HG03025 (cell line): ENCODE measurements around the gene STON1.
"Not testable (repeated sequence)": the region's sequence is repeated elsewhere in the genome, so short reads cannot be mapped to it uniquely, and the experiment has no call there.

ENCODE experiments used
- ATAC-seq: cut with Tn5 transposase; IDR thresholded peaks from one replicate; pipeline ENCODE4 v1.9.1; 2021; ENCODE audit warnings: mild to moderate bottlenecking, moderate library complexity; ENCODE audit not compliant: unreplicated experiment, low FRiP score

The STON1 gene

DNA sequence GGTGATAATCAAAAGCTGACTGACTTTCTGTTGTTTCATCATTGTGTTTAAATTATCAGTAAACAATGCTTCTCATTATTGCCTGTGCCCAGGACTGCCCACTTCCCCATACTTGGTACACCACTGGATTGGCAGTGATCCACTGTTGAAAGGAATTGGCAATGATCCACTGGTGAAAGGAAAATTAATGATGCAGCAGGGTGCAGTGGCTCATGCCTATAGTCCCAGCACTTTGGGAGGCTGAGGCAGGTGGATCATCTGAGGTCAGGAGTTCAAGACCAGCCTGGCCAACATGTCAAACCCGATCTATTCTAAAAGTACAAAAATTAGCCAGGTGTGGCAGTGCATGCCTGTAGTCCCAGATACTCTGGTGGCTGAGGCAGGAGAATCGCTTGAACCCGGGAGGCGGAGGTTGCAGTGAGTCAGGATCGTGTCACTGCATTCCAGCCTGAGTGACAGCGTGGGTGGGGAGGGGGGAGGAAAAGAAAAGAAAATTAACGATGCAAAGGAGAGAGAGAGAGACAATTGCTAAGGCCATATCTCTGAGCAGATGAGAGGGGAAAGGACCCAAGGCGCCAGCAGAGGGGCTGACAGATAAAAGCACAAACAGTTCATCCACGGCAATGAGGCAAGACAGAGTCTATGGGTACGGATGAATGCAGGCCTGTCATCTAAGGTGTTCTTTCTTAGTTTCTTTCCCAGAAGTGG lies 77.5 kb downstream of the STON1 start:
- ATAC-seq = no peak

- no peak for ATAC-seq
Observed at GRCh38 chr2:48613211-48613610, 83.3 kb downstream of the STON1 start.

DNA sequence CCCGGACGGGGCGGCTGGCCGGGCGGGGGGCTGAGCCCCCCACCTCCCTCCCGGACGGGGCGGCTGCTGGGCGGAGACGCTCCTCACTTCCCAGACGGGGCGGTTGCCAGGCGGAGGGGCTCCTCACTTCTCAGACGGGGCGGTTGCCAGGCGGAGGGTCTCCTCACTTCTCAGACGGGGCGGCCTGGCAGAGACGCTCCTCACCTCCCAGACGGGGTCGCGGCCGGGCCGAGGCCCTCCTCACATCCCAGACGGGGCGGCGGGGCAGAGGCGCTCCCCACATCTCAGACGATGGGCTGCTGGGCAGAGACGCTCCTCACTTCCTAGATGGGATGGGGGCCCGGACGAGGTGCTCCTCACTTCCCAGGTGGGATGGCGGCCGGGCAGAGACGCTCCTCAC lies 84.6 kb downstream of the STON1 start:
- ATAC-seq = not testable (repeated sequence)

DNA sequence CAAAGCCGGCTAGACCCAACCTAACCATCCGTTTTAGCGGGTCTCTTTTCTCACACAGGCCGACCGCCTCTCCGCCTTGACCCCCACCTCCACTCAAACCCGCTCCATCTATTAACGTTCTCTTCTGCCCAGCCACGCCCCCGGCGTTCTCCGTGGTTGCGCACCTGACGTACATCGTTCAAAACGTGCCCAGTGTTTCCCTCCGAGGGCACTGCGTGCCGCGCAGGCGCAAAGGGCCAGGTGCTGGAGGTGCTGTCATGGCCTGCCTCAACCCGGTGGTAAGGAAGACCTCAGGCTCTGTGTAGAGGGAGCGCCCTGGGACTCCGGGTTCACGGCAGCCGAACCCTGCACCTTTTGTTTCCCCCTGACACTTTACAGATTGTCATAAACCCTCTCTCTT lies 87.7 kb downstream of the STON1 start, which contains the start of gene GTF2A1L:
Gene GTF2A1L, plus strand, starts transcription at position 239 of the 400 bp plus-strand sequence. Its CDS starts 19 bp downstream, at position 258.
- ATAC-seq = no peak

- ATAC-seq = no peak
Observed at GRCh38 chr2:48619526-48619925, 89.6 kb downstream of the STON1 start.

GRCh38 chr2:48620604-48621003 lies 90.7 kb downstream of the STON1 start:
- no peak for ATAC-seq

DNA sequence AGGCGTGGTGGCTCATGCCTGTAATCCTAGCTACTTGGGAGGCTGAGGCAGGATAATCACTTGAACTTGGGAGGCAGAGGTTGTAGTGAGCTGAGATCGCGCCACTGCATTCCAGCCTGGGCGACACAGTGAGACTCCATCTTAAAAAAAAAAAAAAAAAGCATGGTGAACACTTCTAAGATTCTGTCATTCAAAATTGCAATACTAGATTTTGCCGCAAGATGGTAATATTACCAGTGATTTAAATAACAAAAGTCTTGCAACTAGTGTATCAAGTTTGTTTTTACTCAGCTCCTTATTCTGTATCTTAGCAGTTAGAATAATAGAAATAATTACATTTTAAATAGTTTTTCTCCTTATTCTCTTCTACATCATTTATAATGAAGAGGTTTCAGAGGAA lies 92.7 kb downstream of the STON1 start:
- ATAC-seq = not testable (repeated sequence)

DNA sequence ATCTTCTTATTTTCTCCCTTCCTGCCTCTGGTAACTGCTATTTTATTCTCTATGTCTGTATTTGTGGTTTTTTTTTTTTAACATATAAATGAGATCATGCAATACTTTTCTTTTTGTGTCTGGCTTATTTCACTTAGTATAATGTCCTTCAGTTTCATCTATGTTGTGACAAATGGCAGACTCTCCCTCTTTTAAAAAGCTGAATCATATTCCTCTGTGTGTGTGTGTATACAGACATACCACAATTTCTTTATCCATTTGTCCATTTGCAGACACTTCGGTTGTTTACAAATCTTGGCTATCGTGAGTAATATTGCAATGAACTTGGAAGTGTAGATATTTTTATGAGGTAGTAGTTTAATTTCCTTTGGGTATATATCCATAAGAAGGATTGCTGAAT lies 94.7 kb downstream of the STON1 start:
- no peak for ATAC-seq

DNA sequence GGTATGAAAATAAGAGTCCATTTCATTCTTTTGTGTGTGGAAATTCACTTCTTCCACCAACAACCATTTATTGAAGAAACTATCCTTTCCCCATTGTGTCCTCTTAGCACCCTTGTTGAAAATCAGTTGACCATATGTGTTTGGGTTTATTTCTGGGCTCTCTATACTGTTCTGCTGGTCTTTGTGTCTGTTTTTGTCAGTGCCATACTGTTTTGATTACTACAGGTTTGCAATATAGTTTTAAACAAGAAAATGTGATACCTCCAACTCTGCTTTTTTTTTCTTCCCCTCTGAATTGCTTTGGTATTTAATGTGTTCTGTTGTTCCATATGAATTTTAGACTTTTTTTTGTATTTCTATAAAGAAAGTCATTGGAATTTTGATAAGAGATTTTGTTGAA lies 96.1 kb downstream of the STON1 start:
- ATAC-seq = no peak

DNA sequence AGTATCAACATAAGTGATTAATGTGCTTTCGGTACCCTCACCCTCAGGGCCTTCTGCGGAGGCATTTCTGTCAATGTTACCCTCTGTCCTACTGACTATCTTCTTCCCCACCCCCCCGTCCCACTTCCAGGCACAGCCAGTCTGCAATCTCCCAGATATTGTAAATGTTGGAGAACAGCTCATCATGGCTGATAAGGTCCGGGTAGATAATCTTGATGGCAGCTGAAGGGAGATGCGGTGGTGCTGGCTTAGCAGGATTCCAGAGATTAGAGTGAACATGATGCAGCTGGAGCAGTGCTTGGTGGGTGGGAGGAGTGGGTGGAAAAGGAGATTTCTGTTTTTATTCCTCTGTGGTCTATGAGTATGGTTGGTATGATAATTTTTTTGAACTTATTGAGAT lies 103.2 kb downstream of the STON1 start:
- ATAC-seq = no peak

- ATAC-seq = no peak
Observed at GRCh38 chr2:48635786-48636185, 105.8 kb downstream of the STON1 start.

GRCh38 chr2:48638261-48638660 lies 108.3 kb downstream of the STON1 start:
- no peak for ATAC-seq
